GM19324 (cell line): Measurements from ENCODE around the gene ARL4C.

Experiments used
- ATAC-seq: cut with Tn5 transposase; IDR thresholded peaks from one replicate; pipeline ENCODE4 v1.9.1; 2021; ENCODE audit warnings: mild to moderate bottlenecking, moderate library complexity; ENCODE audit not compliant: unreplicated experiment, low FRiP score

The ARL4C gene

GRCh38 chr2:234502285-234502918, 5.5 kb upstream of the ARL4C start:
- ATAC-seq = no peak

- ATAC-seq = peak; percentile 61
These were observed 3.6 kb upstream of the ARL4C start for GRCh38 chr2:234500394-234501006.

- no peak for ATAC-seq
These were observed 834 bp upstream of the ARL4C start for GRCh38 chr2:234497594-234498235.

- ATAC-seq = peak; percentile 43
These were observed 636 bp downstream of the ARL4C start for GRCh38 chr2:234496055-234496834.

- no peak for ATAC-seq
These were observed 1.4 kb downstream of the ARL4C start for GRCh38 chr2:234495251-234496054.

GRCh38 chr2:234494361-234495250, 2.3 kb downstream of the ARL4C start:
- ATAC-seq = no peak

- no peak for ATAC-seq
These were observed 3.1 kb downstream of the ARL4C start for GRCh38 chr2:234493796-234494195.

GRCh38 chr2:234492717-234493485, 4.0 kb downstream of the ARL4C start:
- ATAC-seq = no peak

GRCh38 chr2:234491897-234492296, 5.0 kb downstream of the ARL4C start:
- no peak for ATAC-seq

GRCh38 chr2:234491281-234491680, 5.6 kb downstream of the ARL4C start:
- no peak for ATAC-seq

- ATAC-seq = no peak
These were observed 6.4 kb downstream of the ARL4C start for GRCh38 chr2:234490271-234491091.

GRCh38 chr2:234488913-234489451, 7.9 kb downstream of the ARL4C start:
- no peak for ATAC-seq

- no peak for ATAC-seq
These were observed 8.4 kb downstream of the ARL4C start for GRCh38 chr2:234488486-234488885.

GRCh38 chr2:234487356-234487755, 9.5 kb downstream of the ARL4C start:
- ATAC-seq = no peak

- no peak for ATAC-seq
These were observed 13.2 kb downstream of the ARL4C start for GRCh38 chr2:234483568-234484251.

- no peak for ATAC-seq
These were observed 15.6 kb downstream of the ARL4C start for GRCh38 chr2:234481301-234481700.

- no peak for ATAC-seq
These were observed 16.5 kb downstream of the ARL4C start for GRCh38 chr2:234480337-234480736.
